Panc1 (cell line): ENCODE data around the gene RNU5B-1. TPM values are rescaled to one million over a fixed set of nuclear protein-coding genes. Genes with fewer than 3 reads are reported as not detected.
A peak's percentile ranks its signal among the peaks of the same experiment; 100 is the strongest.

ENCODE experiments used
- ATAC-seq: fragments of 200-7000 bp; cut with Tn5 transposase; 2 replicates; pipeline ENCODE4 v1.9.1; 2020; ENCODE audit warnings: mild to moderate bottlenecking, moderate library complexity
- BruUV-seq: library from RNA; stranded (reverse); fragments of 400-500 nt; replicated peaks from 2 replicates; lab custom pipeline; 2021; lab: Mats Ljungman, UMichigan
- CTCF ChIA-PET: fragments of 300-600 bp; sonication (Branson Sonifier 250); formaldehyde crosslinking; loops from one replicate; lab custom pipeline; 2022; ENCODE audit warnings: antibody characterized with exemption; lab: Charles Lee
- POLR2A ChIA-PET: fragments of 300-600 bp; sonication (Branson Sonifier 250); formaldehyde crosslinking; loops from one replicate; lab custom pipeline; 2022; ENCODE audit warnings: antibody characterized with exemption; lab: Charles Lee
- DNase-seq: peaks from one replicate; pipeline ENCODE4 v3.0.0-alpha.2; 2010; ENCODE audit warnings: low read depth, low spot score
- H3K27ac ChIP-seq: 2 replicates; pipeline ENCODE4 v1.5.1; 2011; ENCODE audit warnings: mild to moderate bottlenecking, low read length, inconsistent platforms
- H3K27me3 ChIP-seq: fragments of 200-500 bp; sonication (Bioruptor generic); 2 replicates; pipeline ENCODE4 v1.6.0; 2014; ENCODE audit warnings: low read length, inconsistent platforms; ENCODE audit not compliant: control insufficient read depth, insufficient read depth
- H3K36me3 ChIP-seq: fragments of 200-500 bp; sonication (Bioruptor generic); 2 replicates; pipeline ENCODE4 v1.5.1; 2014; ENCODE audit warnings: inconsistent platforms, mild to moderate bottlenecking, low read length, moderate library complexity; ENCODE audit not compliant: control insufficient read depth, insufficient read depth
- H3K4me1 ChIP-seq: 2 replicates; pipeline ENCODE4 v1.5.1; 2011; ENCODE audit warnings: inconsistent platforms, mild to moderate bottlenecking, low read length, moderate library complexity; ENCODE audit not compliant: control insufficient read depth, insufficient read depth
- H3K4me3 ChIP-seq, 2 experiments: 2 replicates each; pipeline ENCODE4 v1.5.1; 2011 to 2012; ENCODE audit warnings: low read depth in 2 of 2, low read length in 2 of 2, mild to moderate bottlenecking in 2 of 2, inconsistent platforms in 1 of 2, moderate library complexity in 1 of 2
- H3K9me3 ChIP-seq: fragments of 200-500 bp; sonication (Bioruptor generic); 2 replicates; pipeline ENCODE4 v1.5.1; 2014; ENCODE audit warnings: low read depth, mild to moderate bottlenecking, inconsistent platforms, low read length, moderate library complexity; ENCODE audit not compliant: control insufficient read depth, insufficient read depth
- POLR2AphosphoS5 ChIP-seq: IDR thresholded peaks from 2 replicates; pipeline ENCODE4 v1.6.1; 2012; ENCODE audit warnings: mild to moderate bottlenecking, low read depth, low read length, moderate library complexity
- SIN3A ChIP-seq: IDR thresholded peaks from 2 replicates; pipeline ENCODE4 v1.6.1; 2012; ENCODE audit warnings: low read depth, mild to moderate bottlenecking, low read length, moderate library complexity, borderline replicate concordance; ENCODE audit not compliant: insufficient read depth
- TCF7L2 ChIP-seq: IDR thresholded peaks from 2 replicates; pipeline ENCODE4 v1.6.1; 2011; ENCODE audit warnings: mild to moderate bottlenecking, low read depth, low read length, inconsistent platforms
- in situ Hi-C: cut with HindIII; loops from 2 replicates; pipeline ENCODE4 v1.10.0; 2016; ENCODE audit warnings: low sequenced_read_pairs, low pct_unique_long_range_greater_than_20kb
- intact Hi-C: fragments of 100-400 bp; cut with micrococcal nuclease; formaldehyde crosslinking; loops from one replicate; pipeline ENCODE4 v1.10.0; 2022; ENCODE audit not compliant: unreplicated experiment
- total RNA-seq: library from RNA; stranded (reverse); gene quantifications from one replicate; pipeline ENCODE4 v1.2.1, GENCODE V29; 2021; ENCODE audit not compliant: unreplicated experiment
- TF ChIP-seq, protein P1 (sequence below): fragments of 450-650 bp; IDR thresholded peaks from 2 replicates; pipeline ENCODE4 v1.5.1; 2017; ENCODE audit warnings: mild to moderate bottlenecking
- TF ChIP-seq, protein P2 (sequence below), 2 experiments: IDR thresholded peaks; 2 replicates each; pipeline ENCODE4 v1.6.1; 2011 to 2012; ENCODE audit warnings: low read depth in 2 of 2, control low read depth in 1 of 2, low read length in 1 of 2, mild to moderate bottlenecking in 1 of 2, moderate library complexity in 1 of 2; ENCODE audit not compliant: insufficient read depth in 1 of 2

Gene RNU5B-1
- total RNA-seq, 1 experiment from 2014 or later: not detected

DNA sequence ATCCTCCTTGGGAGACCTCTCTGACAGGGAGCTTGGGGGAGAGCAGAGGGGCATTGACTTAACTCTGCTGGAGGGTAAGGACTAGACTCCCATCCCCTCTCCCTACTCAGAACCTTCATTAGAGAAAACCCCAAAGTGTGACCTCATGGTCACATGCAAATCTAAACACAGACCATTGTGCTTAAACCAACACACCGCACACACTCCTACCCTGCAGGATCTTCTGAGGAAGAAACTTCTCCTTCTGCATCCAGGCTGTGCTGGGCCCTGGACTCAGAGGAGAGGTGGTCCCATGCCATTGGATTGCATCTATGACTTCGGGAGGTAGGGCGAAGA lies 17.0 kb upstream of the RNU5B-1 start:
- intact Hi-C loops (no loop called here), in situ Hi-C loops (no loop called here)
- TF ChIP-seq POLR2AphosphoS5 (no peak), TCF7L2 (no peak), SIN3A (no peak)
- TF ChIP-seq, protein P1, sequence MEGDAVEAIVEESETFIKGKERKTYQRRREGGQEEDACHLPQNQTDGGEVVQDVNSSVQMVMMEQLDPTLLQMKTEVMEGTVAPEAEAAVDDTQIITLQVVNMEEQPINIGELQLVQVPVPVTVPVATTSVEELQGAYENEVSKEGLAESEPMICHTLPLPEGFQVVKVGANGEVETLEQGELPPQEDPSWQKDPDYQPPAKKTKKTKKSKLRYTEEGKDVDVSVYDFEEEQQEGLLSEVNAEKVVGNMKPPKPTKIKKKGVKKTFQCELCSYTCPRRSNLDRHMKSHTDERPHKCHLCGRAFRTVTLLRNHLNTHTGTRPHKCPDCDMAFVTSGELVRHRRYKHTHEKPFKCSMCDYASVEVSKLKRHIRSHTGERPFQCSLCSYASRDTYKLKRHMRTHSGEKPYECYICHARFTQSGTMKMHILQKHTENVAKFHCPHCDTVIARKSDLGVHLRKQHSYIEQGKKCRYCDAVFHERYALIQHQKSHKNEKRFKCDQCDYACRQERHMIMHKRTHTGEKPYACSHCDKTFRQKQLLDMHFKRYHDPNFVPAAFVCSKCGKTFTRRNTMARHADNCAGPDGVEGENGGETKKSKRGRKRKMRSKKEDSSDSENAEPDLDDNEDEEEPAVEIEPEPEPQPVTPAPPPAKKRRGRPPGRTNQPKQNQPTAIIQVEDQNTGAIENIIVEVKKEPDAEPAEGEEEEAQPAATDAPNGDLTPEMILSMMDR: no peak
- TF ChIP-seq, protein P2, sequence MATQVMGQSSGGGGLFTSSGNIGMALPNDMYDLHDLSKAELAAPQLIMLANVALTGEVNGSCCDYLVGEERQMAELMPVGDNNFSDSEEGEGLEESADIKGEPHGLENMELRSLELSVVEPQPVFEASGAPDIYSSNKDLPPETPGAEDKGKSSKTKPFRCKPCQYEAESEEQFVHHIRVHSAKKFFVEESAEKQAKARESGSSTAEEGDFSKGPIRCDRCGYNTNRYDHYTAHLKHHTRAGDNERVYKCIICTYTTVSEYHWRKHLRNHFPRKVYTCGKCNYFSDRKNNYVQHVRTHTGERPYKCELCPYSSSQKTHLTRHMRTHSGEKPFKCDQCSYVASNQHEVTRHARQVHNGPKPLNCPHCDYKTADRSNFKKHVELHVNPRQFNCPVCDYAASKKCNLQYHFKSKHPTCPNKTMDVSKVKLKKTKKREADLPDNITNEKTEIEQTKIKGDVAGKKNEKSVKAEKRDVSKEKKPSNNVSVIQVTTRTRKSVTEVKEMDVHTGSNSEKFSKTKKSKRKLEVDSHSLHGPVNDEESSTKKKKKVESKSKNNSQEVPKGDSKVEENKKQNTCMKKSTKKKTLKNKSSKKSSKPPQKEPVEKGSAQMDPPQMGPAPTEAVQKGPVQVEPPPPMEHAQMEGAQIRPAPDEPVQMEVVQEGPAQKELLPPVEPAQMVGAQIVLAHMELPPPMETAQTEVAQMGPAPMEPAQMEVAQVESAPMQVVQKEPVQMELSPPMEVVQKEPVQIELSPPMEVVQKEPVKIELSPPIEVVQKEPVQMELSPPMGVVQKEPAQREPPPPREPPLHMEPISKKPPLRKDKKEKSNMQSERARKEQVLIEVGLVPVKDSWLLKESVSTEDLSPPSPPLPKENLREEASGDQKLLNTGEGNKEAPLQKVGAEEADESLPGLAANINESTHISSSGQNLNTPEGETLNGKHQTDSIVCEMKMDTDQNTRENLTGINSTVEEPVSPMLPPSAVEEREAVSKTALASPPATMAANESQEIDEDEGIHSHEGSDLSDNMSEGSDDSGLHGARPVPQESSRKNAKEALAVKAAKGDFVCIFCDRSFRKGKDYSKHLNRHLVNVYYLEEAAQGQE (IDR thresholded peaks at IDR 0.05; ENCODE audit: insufficient read depth in 1 of 2, low read depth in 2 of 2, low read length in 1 of 2): no peak
- H3K4me1 ChIP-seq: peaks cover 13% of the 10 kb centered on the region
- H3K27ac ChIP-seq: peak overlapping the region; percentile 93
- ChIA-PET POLR2A (no interaction called here), CTCF (interaction anchor here (0.7 kb wide), 1 partner anchor 40 kb away, joined by 6 read pairs; no protein-coding TSS in a partner anchor)
- H3K4me3 ChIP-seq: peak overlapping the region; percentile 64 to 83
- BruUV-seq: no TSS peak
- ATAC-seq (no peak), DNase-seq (no peak)
- no peaks in the 10 kb centered on the region for H3K9me3 ChIP-seq
- no peaks in the 10 kb centered on the region for H3K27me3 ChIP-seq
- no peaks in the 10 kb centered on the region for H3K36me3 ChIP-seq

DNA sequence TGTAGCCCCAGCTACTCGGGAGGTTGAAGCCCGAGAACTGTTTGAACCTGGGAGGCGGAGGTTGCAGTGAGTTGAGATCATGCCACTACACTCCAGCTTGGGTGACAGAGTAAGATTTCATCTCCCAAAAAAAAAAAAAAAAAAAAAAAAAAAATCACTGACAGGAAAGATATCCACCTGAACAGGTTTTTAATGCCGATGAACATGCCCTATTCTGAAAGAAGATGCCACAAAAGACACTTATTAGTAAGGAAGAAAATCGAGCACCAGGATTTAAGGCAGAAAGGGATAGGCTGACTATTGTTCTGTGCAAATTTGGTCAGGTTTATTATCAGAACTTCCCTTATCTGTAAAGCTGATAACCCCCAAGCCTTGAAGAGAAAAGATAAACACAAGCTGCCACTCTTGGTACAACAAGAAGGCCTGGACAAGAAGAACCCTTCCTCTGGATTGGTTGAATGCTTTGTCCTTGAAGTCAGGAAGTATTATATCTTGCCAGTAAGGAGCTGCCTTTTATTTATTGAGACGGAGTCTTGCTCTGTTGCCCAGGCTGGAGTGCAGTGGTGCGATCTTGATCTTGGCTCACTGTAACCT lies 15.1 kb upstream of the RNU5B-1 start:
- ChIA-PET POLR2A (interaction anchor here (0.6 kb wide), 1 partner anchor 1356 kb away, joined by 6 read pairs; no protein-coding TSS in a partner anchor), CTCF (interaction anchor here (0.7 kb wide), 1 partner anchor 487 kb away, joined by 9 read pairs; no protein-coding TSS in a partner anchor)
- Histone ChIP-seq H3K9me3 (no peaks in the 10 kb centered on the region), H3K27ac (no peak overlapping the region), H3K4me3 (no peak overlapping the region), H3K4me1 (peaks cover 13% of the 10 kb centered on the region), H3K27me3 (no peaks in the 10 kb centered on the region), H3K36me3 (no peaks in the 10 kb centered on the region)
- no peak for DNase-seq
- no peak for TF ChIP-seq TCF7L2
- TF ChIP-seq, protein P1: no peak
- BruUV-seq: no TSS peak
- in situ Hi-C loops (no loop called here), intact Hi-C loops (no loop called here)
- ATAC-seq: no peak
